GM12878 (cell line): ENCODE data around the gene ACSL3. TPM values are rescaled to one million over a fixed set of nuclear protein-coding genes. Genes with fewer than 3 reads are reported as not detected.

ENCODE experiments used
- ATAC-seq: fragments of 200-7000 bp; cut with Tn5 transposase; 3 replicates; pipeline ENCODE4 v1.9.1; 2020; ENCODE audit warnings: mild to moderate bottlenecking, moderate library complexity
- BruUV-seq: library from RNA; stranded (reverse); fragments of 400-500 nt; replicated peaks from 2 replicates; lab custom pipeline; 2021; lab: Mats Ljungman, UMichigan
- CTCF ChIA-PET: fragments of 300-600 bp; sonication (Branson Sonifier 250); formaldehyde crosslinking; extraction: SDS; loops from one replicate; lab custom pipeline; 2021; ENCODE audit warnings: inconsistent platforms; lab: Yijun Ruan, JAX
- POLR2A ChIA-PET: fragments of 350-600 bp; formaldehyde crosslinking; extraction: SDS; loops from one replicate; lab custom pipeline; 2021; ENCODE audit warnings: inconsistent platforms; lab: Charles Lee
- RAD21 ChIA-PET: fragments of 300-600 bp; sonication (Branson Sonifier 250); formaldehyde crosslinking; loops from one replicate; lab custom pipeline; 2023; ENCODE audit warnings: antibody characterized with exemption; ENCODE audit not compliant: unreplicated experiment; lab: Charles Lee
- SMC1A ChIA-PET: fragments of 300-600 bp; sonication (Branson Sonifier 250); formaldehyde crosslinking; loops from one replicate; lab custom pipeline; 2023; ENCODE audit not compliant: unreplicated experiment, uncharacterized antibody; lab: Charles Lee
- DNase-seq: peaks from one replicate; pipeline ENCODE4 v3.0.0-alpha.2; 2011; ENCODE audit warnings: low read depth, low spot score
- FAIRE-seq: peaks from 3 replicates; lab custom pipeline; 2011; peaks lifted over from hg19 to GRCh38; lab: Jason Lieb, UNC
- H2AFZ ChIP-seq: 2 replicates; pipeline ENCODE4 v1.6.0; 2011; ENCODE audit warnings: low read depth, low read length, control low read depth; ENCODE audit not compliant: control insufficient read depth
- H3K27ac ChIP-seq: 2 replicates; pipeline ENCODE4 v1.5.1; 2011; ENCODE audit warnings: control low read depth; ENCODE audit not compliant: control insufficient read depth, insufficient read depth
- H3K27me3 ChIP-seq, 2 experiments: replicated peaks in 1 of 2; 2 replicates each; pipeline versions ENCODE4 v1.6.0 to v1.6.1; 2011; ENCODE audit warnings: low read length in 1 of 2; ENCODE audit not compliant: control insufficient read depth in 2 of 2, insufficient read depth in 2 of 2
- H3K36me3 ChIP-seq, 2 experiments: 2 replicates each; pipeline ENCODE4 v1.5.1; 2011; ENCODE audit warnings: low read length in 1 of 2; ENCODE audit not compliant: control insufficient read depth in 2 of 2, insufficient read depth in 2 of 2
- H3K4me1 ChIP-seq: 2 replicates; pipeline ENCODE4 v1.6.1; 2011; ENCODE audit warnings: mild to moderate bottlenecking, low read length, moderate library complexity, mixed read lengths; ENCODE audit not compliant: control insufficient read depth, insufficient read depth
- H3K4me2 ChIP-seq: 2 replicates; pipeline ENCODE4 v1.6.0; 2011; ENCODE audit warnings: control low read depth; ENCODE audit not compliant: control insufficient read depth, insufficient read depth
- H3K4me3 ChIP-seq: fragments of 200-600 bp; sonication (generic); 2 replicates; pipeline ENCODE4 v1.5.1; 2016
- H3K79me2 ChIP-seq: 2 replicates; pipeline ENCODE4 v1.6.0; 2011; ENCODE audit warnings: low read length; ENCODE audit not compliant: control insufficient read depth, insufficient read depth
- H3K9ac ChIP-seq: 2 replicates; pipeline ENCODE4 v1.8.0; 2011; ENCODE audit warnings: low read length, control low read depth, mixed read lengths; ENCODE audit not compliant: control insufficient read depth, insufficient read depth
- H3K9me3 ChIP-seq: replicated peaks from 3 replicates; pipeline ENCODE4 v1.5.1; 2011; ENCODE audit warnings: mild to moderate bottlenecking, low read length; ENCODE audit not compliant: control insufficient read depth, insufficient read depth
- H4K20me1 ChIP-seq: 2 replicates; pipeline ENCODE4 v1.6.0; 2011; ENCODE audit not compliant: control insufficient read depth, insufficient read depth
- BMI1 ChIP-seq: fragments of 450-650 bp; IDR thresholded peaks from 2 replicates; pipeline ENCODE4 v1.6.1; 2016; ENCODE audit warnings: mild to moderate bottlenecking, moderate library complexity, borderline replicate concordance
- HDGF ChIP-seq: fragments of 450-650 bp; IDR thresholded peaks from 2 replicates; pipeline ENCODE4 v1.6.1; 2016; ENCODE audit warnings: antibody characterized with exemption
- IKZF2 ChIP-seq, 2 experiments: fragments of 450-650 bp; IDR thresholded peaks; 2 replicates each; pipeline ENCODE4 v1.6.1; 2017; ENCODE audit warnings: mild to moderate bottlenecking in 2 of 2, moderate library complexity in 2 of 2
- MTA2 ChIP-seq: fragments of 450-650 bp; IDR thresholded peaks from 2 replicates; pipeline ENCODE4 v1.6.1; 2016; ENCODE audit warnings: low read depth, mild to moderate bottlenecking, moderate library complexity
- TCF7 ChIP-seq: IDR thresholded peaks from 2 replicates; pipeline ENCODE4 v1.6.1; 2014; ENCODE audit warnings: antibody characterized with exemption, borderline replicate concordance
- ZBED1 ChIP-seq: IDR thresholded peaks from 2 replicates; pipeline ENCODE4 v1.6.1; 2016; ENCODE audit warnings: borderline replicate concordance
- WGBS: methylation state at CpG from one replicate; pipeline ENCODE4 v1.1.6; 2016; ENCODE audit warnings: low lambda C conversion rate; ENCODE audit not compliant: insufficient replicate concordance, insufficient coverage; ENCODE audit errors: missing lambda C conversion rate; 5-methylcytosine and 5-hydroxymethylcytosine counted together
- in situ Hi-C: fragments of 300-500 bp; cut with MboI; formaldehyde crosslinking; loops from 9 replicates; pipeline ENCODE4 v1.14.3; 2018; ENCODE audit warnings: mixed read lengths
- intact Hi-C: fragments of 100-400 bp; cut with micrococcal nuclease; formaldehyde crosslinking; loops from one replicate; pipeline ENCODE4 v1.14.2; 2022; ENCODE audit not compliant: unreplicated experiment
- polyA plus RNA-seq, 11 experiments: library from polyadenylated mRNA; depleted of rRNA in 4 of 11; unstranded in 6 of 11; stranded (reverse) in 5 of 11; fragments of >200 nt; fragmentation: Nextera tagmentation in 4 of 11; fragmentation: Illumina TruSeq in 1 of 11; extraction: Ambion mirVana in 4 of 11; extraction: Trizol in 1 of 11; gene quantifications; 1 replicate in 1 of 11; 2 replicates in 10 of 11; pipeline versions ENCODE4 v1.2.1 to v1.2.3, GENCODE V29; 2011 to 2016; ENCODE audit warnings: inconsistent platforms in 2 of 11, missing spikeins in 2 of 11, low read depth in 1 of 11
- total RNA-seq, 4 experiments: library from RNA; depleted of rRNA in 3 of 4; stranded (reverse); fragments of >200 nt in 3 of 4; fragmentation: Illumina TruSeq in 1 of 4; extraction: Trizol in 1 of 4; gene quantifications; 2 replicates each; pipeline versions ENCODE4 v1.2.1 to v1.2.3, GENCODE V29; 2013 to 2021
- TF ChIP-seq, protein P1 (sequence below): IDR thresholded peaks from 2 replicates; pipeline ENCODE4 v1.6.1; 2012; ENCODE audit warnings: mild to moderate bottlenecking, low read depth, low read length

ACSL3 gene
- total and polyA plus RNA-seq, 10 of the 15 experiments (the other 5 are each of a cell fraction or from before 2014, with no cell fraction given): 15.6 to 83.9 (median 56.7) TPM

DNA sequence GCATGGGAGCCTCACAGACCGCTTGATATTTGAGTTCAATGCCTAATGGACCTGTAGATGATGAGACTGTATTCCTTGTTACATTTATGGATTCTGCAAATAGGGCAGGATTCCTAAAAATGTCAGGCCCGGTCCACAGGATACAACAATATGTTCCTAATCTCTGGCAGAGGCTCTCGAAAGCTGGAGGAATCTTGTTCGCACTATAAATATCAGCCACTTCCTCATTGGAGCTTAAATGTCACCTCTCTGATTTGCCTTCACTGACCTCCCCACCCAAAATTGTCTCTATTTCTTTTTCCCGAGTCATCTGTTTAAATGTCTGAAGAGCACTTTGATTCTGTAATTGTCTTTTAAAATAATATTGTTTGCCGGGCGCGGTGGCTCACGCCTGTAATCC is 12.0 kb upstream of the ACSL3 start:
- Histone ChIP-seq H3K27me3 (no peaks in the 10 kb centered on the region; a peak in 1 of 4 replicates), H3K4me2 (no peak overlapping the region), H2AFZ (no peak overlapping the region), H3K36me3 (no peaks in the 10 kb centered on the region), H3K79me2 (no peaks in the 10 kb centered on the region), H3K9me3 (no peaks in the 10 kb centered on the region), H3K4me1 (no peaks in the 10 kb centered on the region), H3K27ac (no peak overlapping the region)
- no peak for DNase-seq
- ChIA-PET CTCF (no interaction called here), POLR2A (no interaction called here), SMC1A (interaction anchor here (0.7 kb wide), 1 partner anchor 141 kb away, joined by 3 read pairs; no protein-coding TSS in a partner anchor), RAD21 (no interaction called here)
- in situ Hi-C loops: no loop called here
- WGBS: 77% methylated on average over 9 of the region's 9 CpGs
- FAIRE-seq: no peak
- BruUV-seq: no TSS peak
- no peak for ATAC-seq
- TF ChIP-seq MTA2 (no peak), TCF7 (no peak), ZBED1 (no peak), HDGF (no peak), BMI1 (no peak), IKZF2 (IDR thresholded peaks at IDR 0.05) (no peak)
- TF ChIP-seq, protein P1, sequence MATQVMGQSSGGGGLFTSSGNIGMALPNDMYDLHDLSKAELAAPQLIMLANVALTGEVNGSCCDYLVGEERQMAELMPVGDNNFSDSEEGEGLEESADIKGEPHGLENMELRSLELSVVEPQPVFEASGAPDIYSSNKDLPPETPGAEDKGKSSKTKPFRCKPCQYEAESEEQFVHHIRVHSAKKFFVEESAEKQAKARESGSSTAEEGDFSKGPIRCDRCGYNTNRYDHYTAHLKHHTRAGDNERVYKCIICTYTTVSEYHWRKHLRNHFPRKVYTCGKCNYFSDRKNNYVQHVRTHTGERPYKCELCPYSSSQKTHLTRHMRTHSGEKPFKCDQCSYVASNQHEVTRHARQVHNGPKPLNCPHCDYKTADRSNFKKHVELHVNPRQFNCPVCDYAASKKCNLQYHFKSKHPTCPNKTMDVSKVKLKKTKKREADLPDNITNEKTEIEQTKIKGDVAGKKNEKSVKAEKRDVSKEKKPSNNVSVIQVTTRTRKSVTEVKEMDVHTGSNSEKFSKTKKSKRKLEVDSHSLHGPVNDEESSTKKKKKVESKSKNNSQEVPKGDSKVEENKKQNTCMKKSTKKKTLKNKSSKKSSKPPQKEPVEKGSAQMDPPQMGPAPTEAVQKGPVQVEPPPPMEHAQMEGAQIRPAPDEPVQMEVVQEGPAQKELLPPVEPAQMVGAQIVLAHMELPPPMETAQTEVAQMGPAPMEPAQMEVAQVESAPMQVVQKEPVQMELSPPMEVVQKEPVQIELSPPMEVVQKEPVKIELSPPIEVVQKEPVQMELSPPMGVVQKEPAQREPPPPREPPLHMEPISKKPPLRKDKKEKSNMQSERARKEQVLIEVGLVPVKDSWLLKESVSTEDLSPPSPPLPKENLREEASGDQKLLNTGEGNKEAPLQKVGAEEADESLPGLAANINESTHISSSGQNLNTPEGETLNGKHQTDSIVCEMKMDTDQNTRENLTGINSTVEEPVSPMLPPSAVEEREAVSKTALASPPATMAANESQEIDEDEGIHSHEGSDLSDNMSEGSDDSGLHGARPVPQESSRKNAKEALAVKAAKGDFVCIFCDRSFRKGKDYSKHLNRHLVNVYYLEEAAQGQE: no peak
- TF ChIP-seq, all 136 proteins: peak for 0
- intact Hi-C loops: no loop called here
- Histone ChIP-seq H4K20me1 (no peaks in the 10 kb centered on the region), H3K9ac (no peak overlapping the region), H3K4me3 (no peak overlapping the region)
